HEK293 (cell line): ENCODE measurements around the gene PFDN6.

ENCODE experiments used
- BCL11B ChIP-seq: fragments of 450-650 bp; formaldehyde crosslinking; IDR thresholded peaks from 2 replicates; pipeline ENCODE4 v1.5.1; 2016; ENCODE audit warnings: low read depth, missing biosample characterization, missing genetic modification characterization
- EGR2 ChIP-seq: fragments of 450-650 bp; formaldehyde crosslinking; IDR thresholded peaks from 2 replicates; pipeline ENCODE4 v1.5.1; 2016; ENCODE audit warnings: low read depth, missing biosample characterization, missing genetic modification characterization
- KLF16 ChIP-seq: fragments of 450-650 bp; formaldehyde crosslinking; IDR thresholded peaks from 2 replicates; pipeline ENCODE4 v1.5.1; 2017; ENCODE audit warnings: missing biosample characterization, missing genetic modification characterization
- KLF7 ChIP-seq: fragments of 450-650 bp; formaldehyde crosslinking; IDR thresholded peaks from 2 replicates; pipeline ENCODE4 v1.5.1; 2016; ENCODE audit warnings: missing biosample characterization, missing genetic modification characterization, borderline replicate concordance
- MYNN ChIP-seq: fragments of 450-650 bp; formaldehyde crosslinking; IDR thresholded peaks from 2 replicates; pipeline ENCODE4 v1.5.1; 2016; ENCODE audit warnings: missing biosample characterization, missing genetic modification characterization, borderline replicate concordance
- SP2 ChIP-seq: fragments of 450-650 bp; formaldehyde crosslinking; IDR thresholded peaks from 2 replicates; pipeline ENCODE4 v1.5.1; 2016; ENCODE audit warnings: missing biosample characterization, missing genetic modification characterization
- WT1 ChIP-seq: fragments of 450-650 bp; formaldehyde crosslinking; IDR thresholded peaks from 2 replicates; pipeline ENCODE4 v1.5.1; 2016; ENCODE audit warnings: missing biosample characterization, missing genetic modification characterization
- ZBTB21 ChIP-seq: fragments of 450-650 bp; formaldehyde crosslinking; IDR thresholded peaks from 2 replicates; pipeline ENCODE4 v1.5.1; 2017; ENCODE audit warnings: missing biosample characterization, missing genetic modification characterization
- ZBTB48 ChIP-seq: fragments of 450-650 bp; formaldehyde crosslinking; IDR thresholded peaks from 2 replicates; pipeline ENCODE4 v1.5.1; 2016; ENCODE audit warnings: missing biosample characterization, missing genetic modification characterization
- ZBTB8A ChIP-seq: fragments of 450-650 bp; formaldehyde crosslinking; IDR thresholded peaks from 2 replicates; pipeline ENCODE4 v1.5.1; 2016; ENCODE audit warnings: missing biosample characterization, missing genetic modification characterization
- ZEB2 ChIP-seq: fragments of 450-650 bp; formaldehyde crosslinking; IDR thresholded peaks from 2 replicates; pipeline ENCODE4 v1.5.1; 2016; ENCODE audit warnings: missing biosample characterization, missing genetic modification characterization
- ZNF114 ChIP-seq: fragments of 450-650 bp; formaldehyde crosslinking; IDR thresholded peaks from 2 replicates; pipeline ENCODE4 v1.5.0; 2017; ENCODE audit warnings: missing biosample characterization, missing genetic modification characterization
- ZNF121 ChIP-seq: fragments of 450-650 bp; formaldehyde crosslinking; IDR thresholded peaks from 2 replicates; pipeline ENCODE4 v1.5.1; 2016; ENCODE audit warnings: missing biosample characterization, missing genetic modification characterization
- ZNF184 ChIP-seq: fragments of 450-650 bp; IDR thresholded peaks from 2 replicates; pipeline ENCODE4 v1.5.1; 2018; ENCODE audit warnings: missing biosample characterization, mild to moderate bottlenecking, missing genetic modification characterization
- ZNF423 ChIP-seq: fragments of 450-650 bp; formaldehyde crosslinking; IDR thresholded peaks from 2 replicates; pipeline ENCODE4 v1.5.1; 2016; ENCODE audit warnings: missing biosample characterization, missing genetic modification characterization
- ZNF501 ChIP-seq: fragments of 450-650 bp; formaldehyde crosslinking; IDR thresholded peaks from 2 replicates; pipeline ENCODE4 v1.5.1; 2016; ENCODE audit warnings: missing biosample characterization, missing genetic modification characterization
- ZNF514 ChIP-seq: fragments of 450-650 bp; formaldehyde crosslinking; IDR thresholded peaks from 2 replicates; pipeline ENCODE4 v1.5.1; 2016; ENCODE audit warnings: missing biosample characterization, missing genetic modification characterization
- ZNF610 ChIP-seq: fragments of 450-650 bp; formaldehyde crosslinking; IDR thresholded peaks from 2 replicates; pipeline ENCODE4 v1.5.1; 2016; ENCODE audit warnings: missing biosample characterization, missing genetic modification characterization, borderline replicate concordance
- ZNF664 ChIP-seq: fragments of 450-650 bp; formaldehyde crosslinking; IDR thresholded peaks from 2 replicates; pipeline ENCODE4 v1.5.1; 2016; ENCODE audit warnings: missing biosample characterization, missing genetic modification characterization
- ZNF777 ChIP-seq: fragments of 450-650 bp; formaldehyde crosslinking; IDR thresholded peaks from 2 replicates; pipeline ENCODE4 v1.5.1; 2017; ENCODE audit warnings: missing biosample characterization, missing genetic modification characterization, borderline replicate concordance
- ZNF785 ChIP-seq: fragments of 450-650 bp; formaldehyde crosslinking; IDR thresholded peaks from 2 replicates; pipeline ENCODE4 v1.5.1; 2016; ENCODE audit warnings: missing biosample characterization, missing genetic modification characterization
- TF ChIP-seq, protein P1 (sequence below): sonication (generic); formaldehyde crosslinking; IDR thresholded peaks from 2 replicates; pipeline ENCODE4 v1.8.1; 2022; ENCODE audit warnings: mild to moderate bottlenecking, moderate library complexity, missing genetic modification reagents
- TF ChIP-seq, protein P2 (sequence below): fragments of 450-650 bp; formaldehyde crosslinking; IDR thresholded peaks from 2 replicates; pipeline ENCODE4 v1.5.1; 2016; ENCODE audit warnings: missing biosample characterization, missing genetic modification characterization
- TF ChIP-seq, protein P3 (sequence below): fragments of 450-650 bp; formaldehyde crosslinking; IDR thresholded peaks from 2 replicates; pipeline ENCODE4 v1.5.1; 2016; ENCODE audit warnings: missing biosample characterization, missing genetic modification characterization
- TF ChIP-seq, protein P4 (sequence below): fragments of 450-650 bp; formaldehyde crosslinking; IDR thresholded peaks from 2 replicates; pipeline ENCODE4 v1.5.1; 2017; ENCODE audit warnings: missing biosample characterization, missing genetic modification characterization
- TF ChIP-seq, protein P5 (sequence below): fragments of 450-650 bp; formaldehyde crosslinking; IDR thresholded peaks from 2 replicates; pipeline ENCODE4 v1.5.0; 2017; ENCODE audit warnings: missing biosample characterization, missing genetic modification characterization, borderline replicate concordance
- TF ChIP-seq, protein P6 (sequence below): fragments of 450-650 bp; formaldehyde crosslinking; IDR thresholded peaks from 2 replicates; pipeline ENCODE4 v1.5.1; 2016; ENCODE audit warnings: missing biosample characterization, missing genetic modification characterization
- TF ChIP-seq, protein P7 (sequence below): fragments of 450-650 bp; formaldehyde crosslinking; IDR thresholded peaks from 2 replicates; pipeline ENCODE4 v1.5.1; 2016; ENCODE audit warnings: missing biosample characterization, missing genetic modification characterization

The PFDN6 gene

DNA sequence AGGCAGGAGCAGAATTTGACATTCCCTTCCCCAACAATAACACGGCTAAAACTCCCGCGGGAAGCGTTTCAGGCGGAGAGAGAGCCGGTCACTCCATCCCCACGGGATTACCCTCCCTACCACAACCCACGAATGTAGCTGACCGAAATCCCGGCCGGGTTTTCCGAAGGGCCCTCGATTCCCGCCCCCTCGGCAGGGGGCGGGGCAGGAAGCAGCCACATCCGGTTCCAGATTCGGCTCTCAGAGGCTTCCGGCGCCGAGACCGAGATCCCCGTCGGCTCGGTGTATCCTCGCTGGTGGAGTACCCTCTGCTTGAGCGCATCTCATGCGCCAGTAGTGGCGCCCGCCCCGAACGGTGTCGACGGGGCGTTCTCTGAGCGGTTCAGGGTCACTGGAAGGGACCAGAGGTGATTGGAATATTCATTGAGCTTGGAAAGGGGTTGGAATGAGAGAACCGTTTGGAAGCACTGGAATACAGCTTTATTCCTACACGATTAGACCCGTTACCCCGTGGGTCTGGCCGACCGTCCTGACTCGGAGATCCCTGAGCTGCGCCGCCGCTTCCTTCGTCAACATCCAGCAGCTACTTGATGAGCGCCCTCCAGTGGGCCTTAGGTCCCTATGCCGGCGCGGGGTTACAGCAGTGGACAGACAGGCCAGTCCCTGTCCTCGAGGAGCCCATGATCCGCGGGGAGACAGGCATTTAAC lies 10.0 kb downstream of the PFDN6 start (continued):
- TF ChIP-seq, protein P1, sequence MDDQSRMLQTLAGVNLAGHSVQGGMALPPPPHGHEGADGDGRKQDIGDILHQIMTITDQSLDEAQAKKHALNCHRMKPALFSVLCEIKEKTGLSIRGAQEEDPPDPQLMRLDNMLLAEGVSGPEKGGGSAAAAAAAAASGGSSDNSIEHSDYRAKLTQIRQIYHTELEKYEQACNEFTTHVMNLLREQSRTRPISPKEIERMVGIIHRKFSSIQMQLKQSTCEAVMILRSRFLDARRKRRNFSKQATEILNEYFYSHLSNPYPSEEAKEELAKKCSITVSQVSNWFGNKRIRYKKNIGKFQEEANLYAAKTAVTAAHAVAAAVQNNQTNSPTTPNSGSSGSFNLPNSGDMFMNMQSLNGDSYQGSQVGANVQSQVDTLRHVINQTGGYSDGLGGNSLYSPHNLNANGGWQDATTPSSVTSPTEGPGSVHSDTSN (CRISPR knock-in tag), result no peak
- TF ChIP-seq, protein P2, sequence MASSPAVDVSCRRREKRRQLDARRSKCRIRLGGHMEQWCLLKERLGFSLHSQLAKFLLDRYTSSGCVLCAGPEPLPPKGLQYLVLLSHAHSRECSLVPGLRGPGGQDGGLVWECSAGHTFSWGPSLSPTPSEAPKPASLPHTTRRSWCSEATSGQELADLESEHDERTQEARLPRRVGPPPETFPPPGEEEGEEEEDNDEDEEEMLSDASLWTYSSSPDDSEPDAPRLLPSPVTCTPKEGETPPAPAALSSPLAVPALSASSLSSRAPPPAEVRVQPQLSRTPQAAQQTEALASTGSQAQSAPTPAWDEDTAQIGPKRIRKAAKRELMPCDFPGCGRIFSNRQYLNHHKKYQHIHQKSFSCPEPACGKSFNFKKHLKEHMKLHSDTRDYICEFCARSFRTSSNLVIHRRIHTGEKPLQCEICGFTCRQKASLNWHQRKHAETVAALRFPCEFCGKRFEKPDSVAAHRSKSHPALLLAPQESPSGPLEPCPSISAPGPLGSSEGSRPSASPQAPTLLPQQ, result peak; percentile 47; the same call in 1 of the 2 replicates
- peak; percentile 84 for TF ChIP-seq ZNF777 (tag by site-specific recombination)
- TF ChIP-seq ZBTB21, result peak; percentile 9; the same call in 1 of the 2 replicates
- TF ChIP-seq, protein P3, sequence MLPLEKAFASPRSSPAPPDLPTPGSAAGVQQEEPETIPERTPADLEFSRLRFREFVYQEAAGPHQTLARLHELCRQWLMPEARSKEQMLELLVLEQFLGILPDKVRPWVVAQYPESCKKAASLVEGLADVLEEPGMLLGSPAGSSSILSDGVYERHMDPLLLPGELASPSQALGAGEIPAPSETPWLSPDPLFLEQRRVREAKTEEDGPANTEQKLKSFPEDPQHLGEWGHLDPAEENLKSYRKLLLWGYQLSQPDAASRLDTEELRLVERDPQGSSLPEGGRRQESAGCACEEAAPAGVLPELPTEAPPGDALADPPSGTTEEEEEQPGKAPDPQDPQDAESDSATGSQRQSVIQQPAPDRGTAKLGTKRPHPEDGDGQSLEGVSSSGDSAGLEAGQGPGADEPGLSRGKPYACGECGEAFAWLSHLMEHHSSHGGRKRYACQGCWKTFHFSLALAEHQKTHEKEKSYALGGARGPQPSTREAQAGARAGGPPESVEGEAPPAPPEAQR (tag by site-specific recombination), result no peak
- TF ChIP-seq ZNF610 (tag by site-specific recombination), result peak; percentile 28; the same call in 1 of the 2 replicates
- TF ChIP-seq ZNF501 (tag by site-specific recombination), result peak; percentile 80
- peak; percentile 89 for TF ChIP-seq BCL11B (tag by site-specific recombination)
- 0 out of 2 replicates have a peak, but pooled peaks have one; percentile 29 for TF ChIP-seq ZBTB8A (tag by site-specific recombination)
- TF ChIP-seq, protein P4, sequence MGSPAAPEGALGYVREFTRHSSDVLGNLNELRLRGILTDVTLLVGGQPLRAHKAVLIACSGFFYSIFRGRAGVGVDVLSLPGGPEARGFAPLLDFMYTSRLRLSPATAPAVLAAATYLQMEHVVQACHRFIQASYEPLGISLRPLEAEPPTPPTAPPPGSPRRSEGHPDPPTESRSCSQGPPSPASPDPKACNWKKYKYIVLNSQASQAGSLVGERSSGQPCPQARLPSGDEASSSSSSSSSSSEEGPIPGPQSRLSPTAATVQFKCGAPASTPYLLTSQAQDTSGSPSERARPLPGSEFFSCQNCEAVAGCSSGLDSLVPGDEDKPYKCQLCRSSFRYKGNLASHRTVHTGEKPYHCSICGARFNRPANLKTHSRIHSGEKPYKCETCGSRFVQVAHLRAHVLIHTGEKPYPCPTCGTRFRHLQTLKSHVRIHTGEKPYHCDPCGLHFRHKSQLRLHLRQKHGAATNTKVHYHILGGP (tag by site-specific recombination), result no peak
- TF ChIP-seq KLF16, result peak; percentile 64
- 0 out of 2 replicates have a peak, but pooled peaks have one; percentile 7 for TF ChIP-seq ZNF184 (tag by site-specific recombination)
- no peak for TF ChIP-seq ZNF514 (tag by site-specific recombination)
- TF ChIP-seq ZNF114 (tag by site-specific recombination), result no peak
- peak; percentile 13; the same call in 1 of the 2 replicates for TF ChIP-seq MYNN
- TF ChIP-seq, protein P5, sequence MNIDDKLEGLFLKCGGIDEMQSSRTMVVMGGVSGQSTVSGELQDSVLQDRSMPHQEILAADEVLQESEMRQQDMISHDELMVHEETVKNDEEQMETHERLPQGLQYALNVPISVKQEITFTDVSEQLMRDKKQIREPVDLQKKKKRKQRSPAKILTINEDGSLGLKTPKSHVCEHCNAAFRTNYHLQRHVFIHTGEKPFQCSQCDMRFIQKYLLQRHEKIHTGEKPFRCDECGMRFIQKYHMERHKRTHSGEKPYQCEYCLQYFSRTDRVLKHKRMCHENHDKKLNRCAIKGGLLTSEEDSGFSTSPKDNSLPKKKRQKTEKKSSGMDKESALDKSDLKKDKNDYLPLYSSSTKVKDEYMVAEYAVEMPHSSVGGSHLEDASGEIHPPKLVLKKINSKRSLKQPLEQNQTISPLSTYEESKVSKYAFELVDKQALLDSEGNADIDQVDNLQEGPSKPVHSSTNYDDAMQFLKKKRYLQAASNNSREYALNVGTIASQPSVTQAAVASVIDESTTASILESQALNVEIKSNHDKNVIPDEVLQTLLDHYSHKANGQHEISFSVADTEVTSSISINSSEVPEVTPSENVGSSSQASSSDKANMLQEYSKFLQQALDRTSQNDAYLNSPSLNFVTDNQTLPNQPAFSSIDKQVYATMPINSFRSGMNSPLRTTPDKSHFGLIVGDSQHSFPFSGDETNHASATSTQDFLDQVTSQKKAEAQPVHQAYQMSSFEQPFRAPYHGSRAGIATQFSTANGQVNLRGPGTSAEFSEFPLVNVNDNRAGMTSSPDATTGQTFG (tag by site-specific recombination), result no peak
- TF ChIP-seq ZNF785, result no peak
- no peak for TF ChIP-seq KLF7 (tag by site-specific recombination)
- TF ChIP-seq ZNF423 (tag by site-specific recombination), result peak; percentile 79
- no peak for TF ChIP-seq ZNF121 (tag by site-specific recombination)
- TF ChIP-seq, protein P6, sequence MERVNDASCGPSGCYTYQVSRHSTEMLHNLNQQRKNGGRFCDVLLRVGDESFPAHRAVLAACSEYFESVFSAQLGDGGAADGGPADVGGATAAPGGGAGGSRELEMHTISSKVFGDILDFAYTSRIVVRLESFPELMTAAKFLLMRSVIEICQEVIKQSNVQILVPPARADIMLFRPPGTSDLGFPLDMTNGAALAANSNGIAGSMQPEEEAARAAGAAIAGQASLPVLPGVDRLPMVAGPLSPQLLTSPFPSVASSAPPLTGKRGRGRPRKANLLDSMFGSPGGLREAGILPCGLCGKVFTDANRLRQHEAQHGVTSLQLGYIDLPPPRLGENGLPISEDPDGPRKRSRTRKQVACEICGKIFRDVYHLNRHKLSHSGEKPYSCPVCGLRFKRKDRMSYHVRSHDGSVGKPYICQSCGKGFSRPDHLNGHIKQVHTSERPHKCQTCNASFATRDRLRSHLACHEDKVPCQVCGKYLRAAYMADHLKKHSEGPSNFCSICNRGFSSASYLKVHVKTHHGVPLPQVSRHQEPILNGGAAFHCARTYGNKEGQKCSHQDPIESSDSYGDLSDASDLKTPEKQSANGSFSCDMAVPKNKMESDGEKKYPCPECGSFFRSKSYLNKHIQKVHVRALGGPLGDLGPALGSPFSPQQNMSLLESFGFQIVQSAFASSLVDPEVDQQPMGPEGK (tag by site-specific recombination), result no peak; the same call in 1 of the 2 replicates
- no peak for TF ChIP-seq ZNF664
- TF ChIP-seq, protein P7, sequence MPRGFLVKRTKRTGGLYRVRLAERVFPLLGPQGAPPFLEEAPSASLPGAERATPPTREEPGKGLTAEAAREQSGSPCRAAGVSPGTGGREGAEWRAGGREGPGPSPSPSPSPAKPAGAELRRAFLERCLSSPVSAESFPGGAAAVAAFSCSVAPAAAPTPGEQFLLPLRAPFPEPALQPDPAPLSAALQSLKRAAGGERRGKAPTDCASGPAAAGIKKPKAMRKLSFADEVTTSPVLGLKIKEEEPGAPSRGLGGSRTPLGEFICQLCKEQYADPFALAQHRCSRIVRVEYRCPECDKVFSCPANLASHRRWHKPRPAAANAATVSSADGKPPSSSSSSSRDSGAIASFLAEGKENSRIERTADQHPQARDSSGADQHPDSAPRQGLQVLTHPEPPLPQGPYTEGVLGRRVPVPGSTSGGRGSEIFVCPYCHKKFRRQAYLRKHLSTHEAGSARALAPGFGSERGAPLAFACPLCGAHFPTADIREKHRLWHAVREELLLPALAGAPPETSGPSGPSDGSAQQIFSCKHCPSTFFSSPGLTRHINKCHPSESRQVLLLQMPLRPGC (tag by site-specific recombination), result peak; percentile 39; the same call in 1 of the 2 replicates
- TF ChIP-seq WT1, result peak; percentile 60; the same call in 1 of the 2 replicates
- peak; percentile 48; the same call in 1 of the 2 replicates for TF ChIP-seq ZBTB48 (tag by site-specific recombination)
- TF ChIP-seq SP2, result peak; percentile 90
- peak; percentile 93 for TF ChIP-seq ZEB2 (tag by site-specific recombination)
- peak; percentile 59 for TF ChIP-seq EGR2 (tag by site-specific recombination)
